Naive thymus-derived CD8-positive, alpha-beta T cell (primary cell): ENCODE results near the gene EBF3. TPM values are rescaled to one million over a fixed set of nuclear protein-coding genes. Genes with fewer than 3 reads are reported as not detected.
A peak's percentile ranks its signal among the peaks of the same experiment; 100 is the strongest.

ENCODE experiments used
- ATAC-seq, 2 donors: fragments of 150-1000 bp; cut with Tn5 transposase in 1 of 2; sonication (Bioruptor Pico), chemical (Tn5 transposase) in 1 of 2; 1 replicate in 1 of 2; 2 replicates in 1 of 2; pipeline ENCODE4 v1.10.0; 2021; ENCODE audit warnings: mild to moderate bottlenecking in 2 of 2, moderate library complexity in 2 of 2
- POLR2A ChIA-PET: fragments of 350-600 bp; sonication (Branson Sonifier 250); formaldehyde crosslinking; loops from one replicate; lab custom pipeline; 2021; ENCODE audit warnings: antibody characterized with exemption; lab: Charles Lee
- DNase-seq, 10 donors: peaks; one replicate each; pipeline versions ENCODE4 v3.0.0 to v3.0.0-alpha.2; 2020 to 2022
- H3K27ac Mint-ChIP-seq, 10 donors: one replicate each; pipeline ENCODE4 v1.8.0; 2020 to 2022; ENCODE audit warnings: mild to moderate bottlenecking in 10 of 10, mixed read lengths in 10 of 10, moderate library complexity in 4 of 10, inconsistent platforms in 1 of 10
- H3K27me3 Mint-ChIP-seq, 5 donors: one replicate each; pipeline ENCODE4 v1.8.0; 2021 to 2022; ENCODE audit warnings: mixed read lengths in 5 of 5
- H3K36me3 Mint-ChIP-seq, 3 donors: one replicate each; pipeline ENCODE4 v1.8.0; 2020 to 2022; ENCODE audit warnings: mixed read lengths in 3 of 3, mild to moderate bottlenecking in 2 of 3, inconsistent platforms in 1 of 3
- H3K4me1 Mint-ChIP-seq, 4 donors: one replicate each; pipeline ENCODE4 v1.8.0; 2021 to 2022; ENCODE audit warnings: mixed read lengths in 4 of 4
- H3K4me3 Mint-ChIP-seq, 10 donors: one replicate each; pipeline ENCODE4 v1.8.0; 2020 to 2022; ENCODE audit warnings: mild to moderate bottlenecking in 10 of 10, mixed read lengths in 10 of 10, moderate library complexity in 6 of 10, inconsistent platforms in 1 of 10
- H3K9me3 Mint-ChIP-seq, 9 donors: one replicate each; pipeline ENCODE4 v1.8.0; 2020 to 2022; ENCODE audit warnings: mixed read lengths in 9 of 9, mild to moderate bottlenecking in 3 of 9, inconsistent platforms in 1 of 9, moderate library complexity in 1 of 9
- polyA plus RNA-seq, 3 donors: library from polyadenylated mRNA; unstranded; fragments of 300-500 nt; fragmentation: Illumina TruSeq; gene quantifications; one replicate each; pipeline ENCODE4 v1.2.3, GENCODE V29; 2021
- total RNA-seq, 8 experiments: library from RNA in 2 of 8; stranded (reverse) in 2 of 8; gene quantifications; one replicate each; pipeline ENCODE4 v1.2.3 and lab custom pipeline; 2021 to 2026

Gene EBF3
- total and polyA plus RNA-seq, 5 experiments from 2014 or later = not detected

DNA sequence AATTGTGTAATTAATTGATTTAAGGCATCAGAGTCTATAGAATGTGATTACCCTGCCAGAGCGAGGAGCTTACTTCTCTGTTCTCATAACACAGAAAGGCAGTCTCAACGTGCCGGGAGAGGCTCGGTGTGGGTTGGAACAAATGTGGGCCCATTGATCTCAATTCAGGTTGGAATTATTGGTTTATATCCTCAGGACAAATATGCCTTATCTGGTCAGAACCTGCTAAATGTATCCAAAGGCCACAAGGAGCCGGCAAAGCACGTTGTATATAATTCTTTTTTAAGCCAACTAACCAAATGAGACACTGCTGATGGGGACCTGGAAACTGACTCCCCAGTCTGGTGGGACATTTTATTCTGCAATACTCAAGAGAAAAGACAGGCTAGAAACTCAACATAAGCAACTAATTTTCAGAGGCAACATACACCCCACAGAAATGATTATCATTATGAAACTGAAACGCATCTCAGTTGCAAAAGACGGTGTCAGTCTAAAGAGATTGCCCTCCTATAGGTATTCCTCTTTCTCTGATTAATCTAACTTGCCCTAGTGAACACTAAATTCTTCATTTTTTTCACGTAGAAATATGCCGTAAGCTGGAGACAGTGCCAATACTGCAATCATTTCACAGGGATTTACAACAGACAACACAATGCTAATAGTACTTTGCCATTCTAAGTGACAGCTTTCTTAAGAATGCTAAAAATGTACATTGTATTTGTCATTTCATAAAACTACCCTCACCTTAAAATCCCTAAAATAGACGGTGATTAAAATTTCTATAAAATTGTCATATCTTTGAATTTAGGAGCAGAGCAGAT is 9.4 kb downstream of the EBF3 start:
- ATAC-seq = no peak
- no peak overlapping the region for H3K27ac Mint-ChIP-seq
- H3K27me3 Mint-ChIP-seq = peaks cover 33 to 79% (median 51%) of the 10 kb centered on the region in 5 donors
- H3K9me3 Mint-ChIP-seq = peaks cover 0 to 18% (median 4%) of the 10 kb centered on the region in 9 donors
- POLR2A ChIA-PET = no interaction called here
- peaks cover 3 to 10% (median 7%) of the 10 kb centered on the region in 4 donors for H3K4me1 Mint-ChIP-seq
- no peak for DNase-seq
- H3K36me3 Mint-ChIP-seq = peaks cover 0 to 7% (median 4%) of the 10 kb centered on the region in 3 donors
- H3K4me3 Mint-ChIP-seq = no peak overlapping the region

DNA sequence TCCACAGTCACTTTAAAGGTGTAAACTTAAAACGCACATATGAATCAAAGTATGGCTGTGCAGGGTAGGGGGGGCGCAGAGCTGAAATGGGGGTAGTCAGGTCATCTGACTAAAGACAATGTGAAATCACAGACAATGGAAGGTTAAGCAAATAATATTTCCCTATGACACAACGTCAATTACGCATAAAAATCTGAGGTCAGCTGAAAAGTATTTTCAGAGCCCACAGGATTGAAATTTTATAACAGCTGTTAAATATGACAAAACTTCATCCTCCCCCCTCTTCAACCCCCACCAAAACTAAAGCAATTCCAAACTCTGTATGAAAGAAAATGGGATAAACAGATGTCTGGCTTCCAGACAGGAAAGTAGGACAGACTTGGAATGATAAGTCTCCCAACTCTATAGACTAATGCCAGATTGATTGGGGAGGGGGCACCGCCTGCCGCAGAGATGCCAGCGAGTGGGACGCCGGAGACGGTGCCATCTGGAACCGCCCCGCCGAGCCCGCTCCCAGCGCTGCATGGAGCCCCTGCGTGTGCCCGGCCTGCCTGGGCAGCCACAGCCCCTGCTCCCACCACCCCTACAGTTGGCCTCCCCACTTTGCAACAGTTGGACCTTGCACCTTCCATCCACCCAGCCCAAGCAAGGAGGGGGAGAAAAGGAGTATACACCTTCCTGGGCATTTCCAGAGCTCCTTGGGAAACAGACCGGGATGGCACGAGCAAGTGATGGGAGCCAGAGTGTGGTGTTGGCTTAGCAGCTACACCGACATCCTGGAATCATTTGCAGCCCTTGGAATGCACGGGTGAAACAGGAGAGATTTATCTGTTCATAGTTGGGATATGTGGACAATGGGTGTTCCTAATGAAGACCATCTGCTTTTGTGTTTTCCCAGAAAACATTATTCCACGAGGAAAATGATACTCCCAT is 10.7 kb downstream of the EBF3 start:
- H3K27ac Mint-ChIP-seq = no peak overlapping the region
- peaks cover 32 to 87% (median 54%) of the 10 kb centered on the region in 5 donors for H3K27me3 Mint-ChIP-seq
- H3K4me3 Mint-ChIP-seq = no peak overlapping the region
- ATAC-seq (no peak), DNase-seq (no peak)
- peaks cover 0 to 17% (median 4%) of the 10 kb centered on the region in 9 donors for H3K9me3 Mint-ChIP-seq
- peaks cover 3 to 8% (median 5%) of the 10 kb centered on the region in 4 donors for H3K4me1 Mint-ChIP-seq
- POLR2A ChIA-PET = no interaction called here
- peaks cover 0 to 7% (median 3%) of the 10 kb centered on the region in 3 donors for H3K36me3 Mint-ChIP-seq

DNA sequence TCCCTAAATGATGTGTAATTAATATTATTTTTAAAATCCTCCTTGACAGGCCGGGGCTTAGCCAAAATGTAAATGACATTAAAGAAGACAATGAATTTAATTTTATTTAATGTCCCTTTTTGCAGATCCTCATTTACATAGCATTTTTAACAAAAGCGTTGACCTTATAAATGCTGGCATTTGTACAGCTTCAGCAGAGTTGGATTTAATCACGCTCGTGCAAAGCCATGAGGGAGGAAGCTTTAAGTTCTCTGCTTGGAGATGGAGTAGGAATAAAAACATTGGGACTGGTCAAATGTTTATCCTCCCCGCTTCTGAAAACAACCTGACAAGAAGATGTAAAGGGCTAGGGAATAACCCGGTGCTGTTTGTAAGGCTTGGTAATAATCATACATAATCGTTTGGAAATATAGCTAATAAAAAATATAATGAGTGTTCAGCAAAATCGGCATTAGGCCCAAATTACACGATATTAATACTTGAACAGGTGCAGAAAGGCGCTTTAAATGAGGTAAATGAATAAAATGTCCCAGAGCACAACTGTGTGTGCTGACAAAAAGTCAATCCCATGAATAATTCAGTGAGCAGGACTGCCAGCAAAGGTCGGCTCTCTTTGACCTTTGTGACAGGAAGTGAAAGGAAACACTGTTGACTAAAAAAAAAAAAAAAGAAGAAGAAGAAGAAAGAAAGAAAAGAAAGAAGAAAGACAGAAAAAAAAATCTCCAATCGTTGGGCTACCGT is 11.5 kb downstream of the EBF3 start:
- POLR2A ChIA-PET = no interaction called here
- peaks cover 0 to 4% (median under 1%) of the 10 kb centered on the region in 4 donors for H3K4me1 Mint-ChIP-seq
- ATAC-seq (no peak), DNase-seq (no peak)
- H3K27me3 Mint-ChIP-seq = peaks cover 26 to 78% (median 50%) of the 10 kb centered on the region in 5 donors
- peaks cover 0 to 7% (median 2%) of the 10 kb centered on the region in 3 donors for H3K36me3 Mint-ChIP-seq
- no peak overlapping the region for H3K27ac Mint-ChIP-seq
- no peak overlapping the region for H3K4me3 Mint-ChIP-seq
- peaks cover 0 to 13% (median 4%) of the 10 kb centered on the region in 9 donors for H3K9me3 Mint-ChIP-seq

DNA sequence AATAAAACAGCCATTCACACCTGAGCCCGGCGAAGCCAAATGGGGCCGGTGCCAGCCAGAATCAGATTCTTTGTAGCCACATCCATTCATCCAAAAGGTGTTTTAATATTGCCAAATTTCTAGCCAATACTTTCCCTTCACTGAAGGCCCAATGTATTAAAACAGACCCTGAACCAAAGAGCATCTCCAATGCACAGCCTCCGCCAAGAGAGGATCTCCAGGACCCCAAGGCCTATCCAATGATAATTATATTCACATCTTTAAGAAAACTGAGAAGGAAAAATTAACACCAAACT is 12.2 kb downstream of the EBF3 start:
- peaks cover 22 to 72% (median 44%) of the 10 kb centered on the region in 5 donors for H3K27me3 Mint-ChIP-seq
- no peaks in the 10 kb centered on the region for H3K4me1 Mint-ChIP-seq

DNA sequence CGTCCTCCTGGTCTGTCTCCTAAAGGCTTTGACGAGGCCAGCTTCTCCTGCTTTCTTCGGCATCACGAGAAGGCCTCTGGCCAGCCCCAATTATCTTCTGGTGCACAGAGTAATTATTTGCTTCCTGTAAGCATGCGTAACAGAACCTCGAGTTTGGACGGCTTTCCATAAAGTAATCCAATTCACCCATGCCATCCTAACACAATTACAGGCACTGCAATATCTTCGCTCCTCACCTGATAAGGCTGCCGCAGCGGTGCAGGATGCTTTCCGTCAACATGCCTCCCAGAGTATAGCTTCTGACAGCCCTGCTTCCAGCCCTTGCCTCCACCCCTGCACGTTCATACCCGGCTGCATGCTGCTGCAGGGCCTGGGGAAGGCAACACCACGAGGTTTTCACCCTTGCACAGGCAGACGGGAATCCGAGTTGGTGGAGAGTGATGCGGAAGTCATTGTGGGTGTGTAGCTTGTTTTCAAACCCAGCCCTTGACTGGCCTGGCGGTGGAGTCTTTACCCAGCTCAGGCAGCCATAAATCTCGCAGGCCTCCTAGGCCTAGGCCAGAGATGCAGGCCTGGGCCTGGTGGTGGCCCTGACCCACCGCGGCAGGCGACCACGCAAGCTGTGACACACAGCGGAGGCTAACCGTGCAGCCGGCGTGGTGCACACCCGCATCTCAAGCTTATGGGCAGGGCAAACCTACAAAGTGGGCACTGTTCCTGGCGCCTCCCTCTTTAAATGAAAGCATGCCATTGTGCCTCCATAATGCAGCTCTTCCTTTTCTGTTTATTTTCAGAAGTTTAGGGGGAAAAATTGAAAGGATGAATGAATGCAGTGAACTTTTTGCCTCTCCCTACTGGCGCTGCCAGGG is 12.7 kb downstream of the EBF3 start:
- POLR2A ChIA-PET = no interaction called here
- Mint-ChIP-seq H3K27me3 (peaks cover 16 to 68% (median 40%) of the 10 kb centered on the region in 5 donors), H3K36me3 (peaks cover 0 to 4% (median 0%) of the 10 kb centered on the region in 3 donors)

More for the DNA sequence above, 12.2 kb downstream of the EBF3 start:
- Mint-ChIP-seq H3K27ac (peak overlapping the region in 1 of 10 donors; percentile 13), H3K36me3 (peaks cover 0 to 7% (median 0%) of the 10 kb centered on the region in 3 donors), H3K4me3 (no peak overlapping the region), H3K9me3 (peaks cover 0 to 8% (median 0%) of the 10 kb centered on the region in 9 donors)
- no peak for ATAC-seq
- DNase-seq = no peak
- POLR2A ChIA-PET = no interaction called here

GRCh38 chr10:129950676-129951075 is 13.4 kb downstream of the EBF3 start:
- Mint-ChIP-seq H3K27ac (no peak overlapping the region), H3K27me3 (peaks cover 12 to 68% (median 40%) of the 10 kb centered on the region in 5 donors), H3K36me3 (no peaks in the 10 kb centered on the region), H3K4me3 (no peak overlapping the region), H3K9me3 (peaks cover 0 to 1% (median 0%) of the 10 kb centered on the region in 9 donors), H3K4me1 (no peaks in the 10 kb centered on the region)
- no peak for DNase-seq
- POLR2A ChIA-PET = no interaction called here
- ATAC-seq = no peak

More for the DNA sequence above, 12.7 kb downstream of the EBF3 start:
- no peak overlapping the region for H3K4me3 Mint-ChIP-seq
- H3K4me1 Mint-ChIP-seq = no peaks in the 10 kb centered on the region
- no peak for ATAC-seq
- DNase-seq = no peak
- peaks cover 0 to 5% (median 0%) of the 10 kb centered on the region in 9 donors for H3K9me3 Mint-ChIP-seq
- no peak overlapping the region for H3K27ac Mint-ChIP-seq

- POLR2A ChIA-PET = no interaction called here
Measured at GRCh38 chr10:129949891-129950291, 14.2 kb downstream of the EBF3 start.

GRCh38 chr10:129949411-129949810 is 14.7 kb downstream of the EBF3 start:
- Mint-ChIP-seq H3K4me1 (no peaks in the 10 kb centered on the region), H3K4me3 (no peak overlapping the region), H3K9me3 (no peaks in the 10 kb centered on the region), H3K27me3 (peaks cover 6 to 61% (median 34%) of the 10 kb centered on the region in 5 donors), H3K36me3 (no peaks in the 10 kb centered on the region), H3K27ac (no peak overlapping the region)
- DNase-seq = no peak
- POLR2A ChIA-PET = no interaction called here
- no peak for ATAC-seq

More at GRCh38 chr10:129949891-129950291, 14.2 kb downstream of the EBF3 start:
- peaks cover 8 to 65% (median 39%) of the 10 kb centered on the region in 5 donors for H3K27me3 Mint-ChIP-seq
- ATAC-seq = no peak
- H3K4me1 Mint-ChIP-seq = no peaks in the 10 kb centered on the region
- no peaks in the 10 kb centered on the region for H3K9me3 Mint-ChIP-seq
- H3K36me3 Mint-ChIP-seq = no peaks in the 10 kb centered on the region
- H3K4me3 Mint-ChIP-seq = no peak overlapping the region
- no peak for DNase-seq
- no peak overlapping the region for H3K27ac Mint-ChIP-seq

DNA sequence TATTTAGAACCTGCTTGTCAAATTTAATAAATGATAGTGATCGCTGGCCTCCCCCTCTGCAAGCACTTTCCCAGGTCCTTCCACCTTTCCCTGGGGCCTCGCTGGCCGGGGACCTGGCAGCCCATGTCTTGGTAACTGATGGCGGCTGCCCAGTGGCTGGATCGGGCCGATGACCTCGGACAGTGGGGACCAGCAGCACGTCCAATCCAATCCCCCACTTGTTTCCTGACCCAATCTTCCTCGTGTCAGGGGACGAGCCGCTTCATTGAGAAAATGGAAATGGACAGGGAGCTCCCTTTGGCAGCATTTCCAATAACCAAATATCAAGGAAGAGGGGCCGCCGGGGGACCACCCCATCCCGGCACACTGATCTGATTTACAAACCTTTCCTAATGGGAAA is 17.2 kb downstream of the EBF3 start:
- no peaks in the 10 kb centered on the region for H3K9me3 Mint-ChIP-seq
- H3K4me3 Mint-ChIP-seq = no peak overlapping the region
- peaks cover 3 to 36% (median 25%) of the 10 kb centered on the region in 5 donors for H3K27me3 Mint-ChIP-seq
- no peaks in the 10 kb centered on the region for H3K4me1 Mint-ChIP-seq
- H3K27ac Mint-ChIP-seq = no peak overlapping the region
- no peak for ATAC-seq
- POLR2A ChIA-PET = no interaction called here
- no peaks in the 10 kb centered on the region for H3K36me3 Mint-ChIP-seq
- no peak for DNase-seq

DNA sequence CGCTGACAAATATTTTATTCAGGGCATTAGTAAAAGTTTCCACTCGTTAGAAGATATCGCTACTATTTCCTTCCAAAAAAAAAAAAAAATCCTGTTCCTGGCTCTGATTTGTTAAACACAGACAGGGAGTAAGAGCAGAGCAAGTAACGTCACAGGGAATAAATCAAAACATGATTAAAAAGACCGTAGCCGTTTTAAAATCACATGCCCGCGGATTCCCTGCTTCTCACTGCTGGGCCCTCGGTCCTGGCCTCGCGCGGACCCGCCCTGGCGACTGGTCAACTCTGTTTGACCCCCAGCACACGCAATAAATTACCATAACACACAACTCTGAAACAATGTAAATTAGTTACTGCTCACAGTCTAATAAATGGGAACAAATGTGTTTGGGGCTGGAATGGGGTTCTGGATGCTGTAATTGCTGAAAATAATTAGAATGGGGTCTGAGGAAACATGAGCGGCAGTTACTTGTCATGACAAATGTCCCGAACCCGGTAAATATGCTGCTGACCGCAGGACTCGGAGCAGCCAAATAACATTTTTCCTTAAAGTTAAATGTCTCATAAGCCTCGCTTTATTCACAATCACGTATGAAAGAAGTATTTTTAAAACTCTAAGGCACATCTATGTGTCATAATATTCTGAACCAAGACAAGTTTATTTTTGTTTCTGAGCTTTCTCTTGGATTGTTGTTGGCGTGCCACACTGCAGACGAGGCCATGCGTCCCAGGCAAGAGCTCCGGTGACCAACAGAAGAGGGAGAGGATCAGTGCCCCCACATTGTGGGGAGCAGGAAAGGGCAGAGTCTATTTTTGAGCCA is 17.9 kb downstream of the EBF3 start:
- no peak for ATAC-seq
- Mint-ChIP-seq H3K27ac (no peak overlapping the region), H3K9me3 (no peaks in the 10 kb centered on the region), H3K27me3 (peaks cover 1 to 34% (median 25%) of the 10 kb centered on the region in 5 donors), H3K36me3 (no peaks in the 10 kb centered on the region), H3K4me3 (no peak overlapping the region), H3K4me1 (no peaks in the 10 kb centered on the region)
- DNase-seq = no peak
- POLR2A ChIA-PET = no interaction called here

DNA sequence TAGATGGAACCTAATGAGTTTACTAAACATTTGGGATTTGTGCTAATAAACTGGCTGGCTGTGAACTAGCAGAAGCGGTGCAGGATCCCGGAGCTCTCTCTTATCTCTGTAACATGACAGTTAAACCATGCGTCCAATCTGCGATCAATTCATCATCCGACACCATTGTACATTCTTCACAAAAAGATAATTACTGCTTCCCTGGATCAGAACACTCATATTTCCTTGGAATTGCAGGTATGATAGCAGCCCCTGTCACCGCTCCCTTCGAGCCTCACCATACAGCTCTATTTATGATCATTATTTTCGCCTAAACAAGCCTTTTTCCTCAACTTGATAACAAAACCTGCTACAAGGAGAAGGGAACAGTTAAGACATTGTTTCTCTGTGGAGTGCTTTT is 18.5 kb downstream of the EBF3 start:
- POLR2A ChIA-PET = no interaction called here
- Mint-ChIP-seq H3K4me1 (no peaks in the 10 kb centered on the region), H3K27ac (peak overlapping the region in 1 of 10 donors; percentile 35), H3K36me3 (no peaks in the 10 kb centered on the region), H3K9me3 (no peaks in the 10 kb centered on the region), H3K27me3 (peaks cover 1 to 37% (median 21%) of the 10 kb centered on the region in 5 donors), H3K4me3 (no peak overlapping the region)
- ATAC-seq = no peak
- DNase-seq = no peak
